PC-9 (cell line): Measurements from ENCODE around the gene EPS8L2.

Experiments used
- EZH2 ChIP-seq: fragments of 200-600 bp; sonication (generic); IDR thresholded peaks from 2 replicates; pipeline ENCODE4 v1.8.0; 2017; ENCODE audit warnings: antibody characterized with exemption, low read depth
- TF ChIP-seq, protein P1 (sequence below): fragments of 200-600 bp; sonication (generic); conservative IDR thresholded peaks from 2 replicates; pipeline ENCODE4 v1.6.1; 2017; ENCODE audit warnings: mixed run types, antibody characterized with exemption, mild to moderate bottlenecking, moderate library complexity

DNA sequence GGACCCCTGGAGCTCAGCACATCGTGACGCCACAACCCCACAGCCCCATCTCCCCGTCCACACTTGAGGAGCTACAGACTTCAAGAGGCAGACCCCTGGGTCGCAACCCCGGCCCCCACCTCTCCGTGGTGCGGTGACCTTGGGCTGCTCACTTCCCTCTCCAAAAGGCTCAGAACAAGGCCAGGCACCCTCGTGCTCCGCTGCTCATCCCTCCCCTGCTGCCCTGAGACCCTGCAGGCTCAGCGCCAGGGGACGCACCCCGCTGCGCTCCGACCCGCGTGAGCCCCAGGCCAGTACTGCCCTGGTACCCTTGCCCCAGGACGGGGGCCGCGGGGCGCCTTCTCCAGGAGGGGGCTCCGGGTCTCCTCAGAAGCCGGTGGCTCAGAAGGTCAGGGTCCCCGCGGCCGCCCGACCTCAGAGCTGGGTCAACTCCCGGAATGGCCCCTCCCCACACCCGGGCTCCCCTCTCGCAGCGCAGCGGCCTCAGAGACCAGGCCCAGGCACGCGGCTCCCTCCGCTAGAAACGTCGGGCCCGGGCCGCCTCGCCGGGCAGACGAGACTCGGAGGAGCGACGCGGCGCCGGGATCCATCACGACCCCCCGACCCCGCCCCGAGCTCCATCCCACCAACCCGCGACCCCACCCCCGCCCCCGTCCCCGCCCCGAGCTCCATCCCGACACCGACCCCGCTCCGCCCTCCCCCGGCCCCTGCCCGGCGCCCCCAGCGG lies 70.7 kb downstream of the EPS8L2 start:
- TF ChIP-seq EZH2, result no peak
- TF ChIP-seq, protein P1, sequence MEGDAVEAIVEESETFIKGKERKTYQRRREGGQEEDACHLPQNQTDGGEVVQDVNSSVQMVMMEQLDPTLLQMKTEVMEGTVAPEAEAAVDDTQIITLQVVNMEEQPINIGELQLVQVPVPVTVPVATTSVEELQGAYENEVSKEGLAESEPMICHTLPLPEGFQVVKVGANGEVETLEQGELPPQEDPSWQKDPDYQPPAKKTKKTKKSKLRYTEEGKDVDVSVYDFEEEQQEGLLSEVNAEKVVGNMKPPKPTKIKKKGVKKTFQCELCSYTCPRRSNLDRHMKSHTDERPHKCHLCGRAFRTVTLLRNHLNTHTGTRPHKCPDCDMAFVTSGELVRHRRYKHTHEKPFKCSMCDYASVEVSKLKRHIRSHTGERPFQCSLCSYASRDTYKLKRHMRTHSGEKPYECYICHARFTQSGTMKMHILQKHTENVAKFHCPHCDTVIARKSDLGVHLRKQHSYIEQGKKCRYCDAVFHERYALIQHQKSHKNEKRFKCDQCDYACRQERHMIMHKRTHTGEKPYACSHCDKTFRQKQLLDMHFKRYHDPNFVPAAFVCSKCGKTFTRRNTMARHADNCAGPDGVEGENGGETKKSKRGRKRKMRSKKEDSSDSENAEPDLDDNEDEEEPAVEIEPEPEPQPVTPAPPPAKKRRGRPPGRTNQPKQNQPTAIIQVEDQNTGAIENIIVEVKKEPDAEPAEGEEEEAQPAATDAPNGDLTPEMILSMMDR, result no peak
